ENCODE measurements around the gene SLIT3.

Gene SLIT3

DNA sequence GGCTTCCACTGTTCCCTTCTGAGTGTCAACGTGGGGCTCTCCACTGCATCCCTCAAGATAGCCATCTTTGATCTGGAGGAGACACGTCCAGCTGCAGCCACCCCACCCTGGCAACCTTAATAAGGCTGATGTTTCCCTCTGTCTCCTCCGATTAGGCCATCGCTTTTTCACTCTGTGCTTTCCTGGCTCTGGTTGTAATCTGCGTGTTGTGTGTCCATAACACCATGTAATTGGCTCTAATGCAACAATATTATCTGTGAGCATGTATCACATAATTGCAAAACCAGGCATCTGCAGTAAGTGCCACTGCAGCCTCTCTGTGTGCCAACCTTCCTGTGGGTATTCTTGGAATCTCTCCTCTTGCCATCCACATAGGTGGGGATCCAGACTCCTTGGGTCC is 471.9 kb downstream of the SLIT3 start:
- DNase-seq (ENCODE audit: low spot score), result no peak

DNA sequence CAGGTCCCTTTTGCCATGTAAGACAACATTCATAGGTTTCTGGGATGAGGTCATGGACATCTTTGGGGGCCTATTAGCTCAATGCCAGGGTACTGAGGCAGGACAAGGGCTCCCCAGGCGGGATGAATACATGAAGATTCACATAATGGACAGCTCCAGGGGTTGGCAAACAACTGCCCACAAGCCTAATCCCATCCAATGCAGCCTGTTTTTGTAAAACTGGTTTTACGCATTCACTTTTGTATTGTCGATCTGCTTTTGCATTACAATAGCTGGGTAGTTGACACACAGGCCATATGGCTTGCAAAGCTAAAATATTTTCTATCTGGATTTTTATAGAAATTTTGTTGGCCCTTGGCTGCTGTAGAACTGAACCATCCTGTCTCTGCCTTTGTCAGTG is 473.3 kb downstream of the SLIT3 start:
- DNase-seq (ENCODE audit: low spot score), result peak; percentile 9

- DNase-seq (ENCODE audit: low spot score), result no peak
Measured at GRCh38 chr5:168826246-168826725, 474.7 kb downstream of the SLIT3 start.

DNA sequence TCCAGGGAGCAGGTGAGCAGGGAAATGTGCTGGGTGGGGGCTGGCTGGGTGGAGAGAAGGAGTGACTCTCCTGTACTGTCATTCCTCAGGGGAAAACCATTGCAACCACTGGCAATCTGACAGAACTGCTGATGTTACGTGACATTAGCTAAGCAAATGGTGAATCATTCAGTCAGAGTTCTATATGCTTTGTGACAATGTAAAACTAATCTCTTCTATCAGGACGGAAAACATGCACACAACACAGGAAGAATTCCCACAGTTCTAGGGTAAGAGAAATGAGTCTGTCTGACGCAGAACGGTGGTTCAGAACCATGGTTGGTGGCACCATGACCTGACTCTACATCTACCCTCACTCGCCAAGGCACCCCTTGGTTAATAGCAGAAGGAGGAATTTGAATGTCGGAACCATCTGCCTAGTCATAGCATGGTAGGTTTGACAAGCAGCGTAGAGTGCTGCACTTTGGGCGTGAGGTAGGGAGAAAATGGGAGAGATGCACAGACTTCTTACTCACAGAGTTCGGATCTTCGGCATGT is 478.1 kb downstream of the SLIT3 start:
- DNase-seq (ENCODE audit: low spot score), result no peak

GRCh38 chr5:168822248-168822744 is 478.6 kb downstream of the SLIT3 start:
- no peak for DNase-seq (ENCODE audit: low spot score)

DNA sequence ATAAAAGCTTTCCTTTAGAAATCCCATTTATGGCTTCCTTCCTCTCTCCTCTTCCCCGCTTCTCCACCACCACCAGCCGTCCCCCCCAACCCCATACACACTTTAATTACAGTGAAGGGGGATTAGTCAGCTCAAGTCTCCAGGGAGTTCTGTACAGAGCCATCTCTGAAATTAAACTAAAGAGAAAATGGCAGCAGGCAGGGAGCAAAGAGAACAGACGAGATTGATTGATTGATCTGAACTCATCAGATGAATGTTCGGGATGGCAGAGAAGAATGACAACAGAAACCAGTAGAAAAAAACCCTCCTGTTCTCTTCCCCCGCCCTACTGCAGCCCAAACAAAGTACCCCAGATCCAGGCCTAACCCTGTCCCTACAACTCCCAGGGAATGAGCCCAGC is 480.1 kb downstream of the SLIT3 start:
- DNase-seq (ENCODE audit: low spot score), result no peak

DNA sequence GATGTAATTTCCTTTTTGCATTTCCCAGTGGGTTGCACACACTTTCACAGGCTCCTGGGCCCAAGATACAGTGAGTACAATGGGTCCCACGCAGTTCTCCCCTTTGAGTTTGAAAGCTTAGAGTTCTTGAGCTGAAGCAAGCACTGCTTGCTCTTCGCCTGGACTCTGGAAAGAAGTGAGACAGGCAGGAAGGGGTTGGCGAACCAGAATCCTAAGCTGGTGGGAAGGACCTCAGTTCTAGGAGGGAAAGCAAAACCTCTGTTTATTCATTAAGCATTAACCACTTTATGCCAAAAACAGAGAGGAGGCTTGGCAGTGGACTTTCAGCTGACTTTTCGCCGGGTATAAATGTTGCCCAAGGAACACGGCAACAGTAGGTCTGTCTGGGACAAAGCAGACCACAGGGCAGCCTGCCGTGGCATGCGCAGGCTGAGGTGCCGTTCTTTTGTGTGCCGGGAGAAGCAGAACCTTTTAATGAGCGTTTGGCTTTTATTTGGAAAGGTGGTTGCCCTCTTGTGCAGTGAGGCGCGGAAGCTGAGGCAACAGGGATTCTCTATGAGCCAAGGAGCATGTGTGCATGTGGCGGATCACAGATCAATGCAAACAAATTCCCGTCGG is 481.8 kb downstream of the SLIT3 start:
- no peak for DNase-seq (ENCODE audit: low spot score)

DNA sequence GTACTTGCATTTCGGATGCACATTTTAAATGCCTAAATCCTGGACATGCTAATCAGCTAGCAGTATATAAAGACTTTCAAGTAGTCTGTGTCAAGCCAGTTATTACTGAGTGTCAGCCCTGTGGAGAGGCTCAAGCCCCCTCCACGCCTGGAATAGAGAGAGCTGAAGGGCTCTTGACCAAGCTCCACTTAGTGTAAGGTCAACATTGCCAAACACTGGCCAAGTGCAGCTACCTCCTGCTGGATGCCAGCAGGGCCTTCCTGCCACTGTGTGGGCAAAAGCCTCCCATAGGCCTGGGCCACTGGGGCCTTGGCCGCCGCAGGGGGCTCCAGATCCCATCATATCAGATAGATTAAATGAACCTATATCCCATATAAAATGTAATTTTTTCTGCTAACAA is 482.4 kb downstream of the SLIT3 start:
- no peak for DNase-seq (ENCODE audit: low spot score)

DNA sequence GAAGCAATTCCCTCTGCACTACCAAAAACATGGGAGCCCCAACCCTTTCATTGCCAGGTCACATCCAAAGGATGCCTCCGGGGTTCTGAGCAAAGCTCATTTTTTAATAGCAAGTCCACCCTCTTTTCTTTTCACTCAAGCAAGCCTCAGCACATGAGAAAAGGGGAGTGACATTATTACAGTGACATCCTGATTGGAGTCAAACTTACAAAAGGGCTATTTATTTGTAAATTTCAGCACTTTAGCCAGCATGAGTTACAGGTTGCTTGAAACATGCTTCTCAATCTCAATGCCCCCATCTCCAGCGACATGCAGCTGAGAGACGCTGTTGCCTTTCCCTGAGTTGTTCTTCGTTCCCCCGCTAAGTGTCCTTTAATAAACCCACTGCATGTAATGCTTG is 483.3 kb downstream of the SLIT3 start:
- no peak for DNase-seq (ENCODE audit: low spot score)

DNA sequence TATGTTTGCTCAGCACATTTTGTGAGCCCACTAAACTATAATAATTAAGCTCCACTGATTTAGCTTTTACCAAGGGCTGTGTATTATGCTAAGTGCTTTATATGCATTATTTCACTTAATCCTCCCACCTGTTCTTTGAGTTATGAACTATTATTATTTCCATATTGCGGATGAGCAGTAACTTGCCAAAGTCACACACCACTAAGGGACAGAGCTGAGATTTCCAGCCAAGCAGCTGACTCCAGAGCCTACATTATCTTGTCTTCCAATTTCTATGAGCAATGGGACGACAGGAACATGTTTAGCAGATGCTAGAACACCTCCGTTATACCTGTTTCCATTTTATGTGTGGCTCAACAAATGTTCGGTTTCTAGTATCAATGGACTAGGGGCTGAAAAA is 484.3 kb downstream of the SLIT3 start:
- DNase-seq (ENCODE audit: low spot score), result no peak

DNA sequence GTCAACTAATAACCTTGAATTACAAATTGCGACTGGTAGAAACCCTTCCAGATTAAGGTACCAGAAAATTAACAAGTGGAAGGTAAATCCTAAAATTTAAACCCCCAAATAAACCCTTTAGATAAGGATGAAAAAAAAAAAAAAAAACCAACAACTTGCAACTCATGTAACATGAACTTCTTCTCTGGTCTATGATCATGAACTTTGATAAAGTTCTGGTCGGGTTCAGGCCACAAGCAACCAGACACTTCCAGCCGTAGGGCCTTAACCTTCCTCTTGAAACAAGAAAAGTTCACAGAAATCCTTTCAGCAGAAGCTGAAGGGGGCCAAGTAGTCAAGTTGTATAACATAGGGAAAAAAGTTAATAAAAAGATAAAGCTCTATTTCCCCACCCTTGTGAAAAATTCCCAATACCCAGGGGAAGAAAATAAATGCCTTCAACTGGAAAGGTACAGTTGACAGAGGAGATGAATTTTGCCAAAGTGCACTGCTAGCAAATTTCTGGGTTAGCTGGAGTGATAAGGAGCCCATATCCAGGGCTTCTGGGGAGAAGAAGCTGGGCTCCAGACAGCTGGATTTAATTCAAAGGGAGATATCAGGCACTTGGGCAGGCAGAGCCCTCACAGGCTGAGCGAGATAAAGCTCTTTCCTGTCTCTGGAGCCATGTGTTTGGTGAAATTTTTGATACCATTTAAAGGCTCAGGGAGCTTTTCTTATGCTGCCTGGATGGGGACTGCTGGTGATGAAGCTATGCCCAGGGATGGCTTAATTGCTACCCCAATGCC is 487.6 kb downstream of the SLIT3 start:
- no peak for DNase-seq (ENCODE audit: low spot score)

- DNase-seq (ENCODE audit: low spot score), result no peak
Measured at GRCh38 chr5:168810641-168811040, 490.3 kb downstream of the SLIT3 start.

DNA sequence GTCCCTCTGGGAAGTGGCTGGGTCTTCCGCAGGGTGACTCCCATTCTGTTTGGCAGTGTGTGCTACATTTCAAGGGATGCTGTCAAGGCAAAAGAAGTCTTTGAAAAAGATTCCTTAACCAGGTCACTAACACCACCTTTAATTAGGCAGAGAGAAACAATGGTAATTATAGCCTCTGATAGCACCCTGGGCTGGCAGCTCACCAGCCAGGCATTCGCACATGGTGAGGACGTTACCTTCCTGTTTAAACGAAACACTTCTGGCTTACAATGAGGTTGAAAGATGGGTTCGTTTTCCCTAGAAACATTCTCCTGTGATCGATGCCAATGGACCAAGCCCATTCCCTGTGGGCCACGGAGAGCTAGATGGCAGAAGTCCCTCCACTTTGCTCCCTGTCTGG is 491.7 kb downstream of the SLIT3 start:
- no peak for DNase-seq (ENCODE audit: low spot score)

DNA sequence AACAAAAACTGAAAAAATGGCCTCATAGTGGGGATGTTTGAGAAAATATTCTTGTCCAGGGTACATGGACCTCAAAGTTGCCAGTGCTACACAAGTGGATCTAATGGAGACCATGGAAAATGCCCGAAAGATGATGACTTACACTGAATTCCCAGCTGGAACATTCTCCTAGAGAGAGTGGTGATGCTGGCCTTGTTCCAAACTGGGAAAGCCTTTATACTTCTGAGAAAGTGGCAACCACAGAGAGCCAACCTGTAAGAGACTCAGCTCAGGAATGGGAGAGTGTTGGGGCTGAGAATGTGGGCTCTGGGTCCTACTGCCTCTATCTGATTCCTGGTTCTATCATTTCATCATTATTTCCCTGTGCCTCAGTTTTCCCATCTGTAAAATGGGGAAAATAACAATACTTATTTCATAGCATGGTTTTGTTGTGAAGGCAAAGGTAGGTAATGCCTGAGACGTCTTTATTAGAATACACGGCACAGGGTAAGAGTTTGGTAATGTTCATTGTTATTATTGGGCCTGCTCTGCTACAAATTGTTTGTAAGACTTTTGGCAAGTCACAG is 492.8 kb downstream of the SLIT3 start:
- no peak for DNase-seq (ENCODE audit: low spot score)

GRCh38 chr5:168807287-168807686 is 493.7 kb downstream of the SLIT3 start:
- no peak for DNase-seq (ENCODE audit: low spot score)

- no peak for DNase-seq (ENCODE audit: low spot score)
Measured at GRCh38 chr5:168803541-168803940, 497.4 kb downstream of the SLIT3 start.

DNA sequence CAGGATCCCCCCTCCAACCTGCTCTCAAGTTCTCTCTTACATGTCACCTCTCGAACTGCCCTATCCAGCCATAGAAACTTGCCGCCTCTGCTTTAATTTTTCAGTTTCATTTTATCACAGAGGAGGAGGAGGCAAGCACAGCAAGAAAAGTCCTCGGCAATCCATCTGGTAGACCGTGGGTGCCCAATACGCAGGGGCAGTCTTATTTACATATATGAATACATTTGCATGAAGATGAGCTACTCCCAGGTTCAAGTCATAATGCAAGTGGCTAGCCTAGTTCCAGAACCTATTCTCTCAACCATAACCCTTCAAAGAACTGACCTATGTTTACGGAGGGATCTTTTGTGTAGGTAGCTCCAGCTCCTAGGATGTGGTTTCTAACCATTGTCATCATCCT is 498.6 kb downstream of the SLIT3 start:
- DNase-seq (ENCODE audit: low spot score), result no peak

DNA sequence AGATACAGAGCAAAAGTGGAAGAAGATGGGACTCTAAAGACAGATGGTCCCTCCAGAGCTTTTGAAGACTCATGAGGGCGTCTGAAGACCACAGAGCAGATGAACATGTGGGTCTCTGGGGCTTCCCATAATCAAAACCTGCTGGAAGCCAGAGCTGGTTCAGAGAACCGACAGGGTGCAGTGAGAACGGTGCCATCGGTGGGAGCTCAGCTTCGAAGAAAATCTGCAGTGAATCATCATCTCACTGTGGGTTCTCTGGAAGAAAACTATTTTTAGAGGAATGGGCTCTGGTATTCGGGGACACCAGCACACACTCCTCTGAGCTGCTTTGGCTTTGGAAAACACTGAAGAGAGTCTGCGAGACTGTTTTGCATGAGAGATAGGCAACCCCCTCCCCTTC is 499.4 kb downstream of the SLIT3 start:
- DNase-seq (ENCODE audit: low spot score), result no peak

GRCh38 chr5:168800701-168801100 is 500.2 kb downstream of the SLIT3 start:
- DNase-seq (ENCODE audit: low spot score), result no peak

DNA sequence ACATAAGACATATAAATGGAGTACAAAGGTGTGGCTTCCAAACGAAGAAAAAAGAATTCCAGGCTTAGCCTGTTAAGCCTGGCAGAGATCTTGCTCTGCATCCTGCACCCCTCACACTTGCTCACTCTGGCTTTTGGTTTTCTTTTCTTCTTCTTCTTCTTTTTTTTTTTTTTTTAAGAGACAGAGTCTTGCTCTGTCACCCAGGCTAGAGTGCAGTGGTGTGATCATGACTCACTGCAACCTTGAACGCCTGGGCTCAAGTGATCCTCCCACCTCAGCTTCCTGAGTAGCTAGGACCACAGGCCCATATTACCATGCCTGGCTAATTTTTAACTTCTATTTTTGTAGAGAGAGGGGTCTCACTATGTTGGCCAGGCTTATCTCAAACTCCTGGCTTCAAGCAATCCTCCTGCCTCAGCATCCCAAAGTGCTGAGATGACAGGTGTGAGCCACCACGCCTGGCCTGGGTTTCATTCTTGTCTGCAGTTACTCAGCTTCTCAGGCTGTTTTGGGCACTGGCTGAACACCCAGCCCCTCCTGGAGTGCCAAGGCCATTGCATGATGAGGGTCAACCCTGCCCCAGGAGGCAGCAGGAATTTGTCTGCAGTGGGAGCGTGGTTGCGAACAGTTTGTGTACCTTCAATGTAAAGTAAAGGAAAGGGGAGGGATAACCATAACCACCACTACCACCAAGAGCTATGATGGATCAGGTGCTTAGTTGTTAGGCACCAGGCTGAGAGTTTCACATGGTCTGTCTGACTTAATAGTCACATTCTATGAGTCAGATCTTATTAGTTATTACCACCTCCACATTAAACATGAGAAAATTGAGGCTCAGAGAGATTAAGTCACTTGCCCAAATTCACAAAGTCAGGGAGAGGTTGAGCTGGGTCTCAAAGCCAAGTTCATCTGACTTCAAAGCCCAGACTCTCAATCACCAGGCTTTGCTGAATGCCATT is 502.6 kb downstream of the SLIT3 start:
- no peak for DNase-seq (ENCODE audit: low spot score)
